HCT116 (cell line): ENCODE measurements around the gene FARSA.
"Not testable (repeated sequence)": the region's sequence is repeated elsewhere in the genome, so short reads cannot be mapped to it uniquely, and the experiment has no call there.

Experiments used
- POLR2A ChIP-seq: IDR thresholded peaks from 2 replicates; pipeline ENCODE4 v1.7.0; 2011; ENCODE audit warnings: borderline replicate concordance; ENCODE audit not compliant: insufficient read depth, insufficient read length; ENCODE audit errors: extremely low read depth
- TF ChIP-seq, protein P1 (sequence below), 3 experiments: fragments of 200-600 bp in 1 of 3; sonication (generic) in 1 of 3; IDR thresholded peaks in 2 of 3; conservative IDR thresholded peaks in 1 of 3; 2 replicates each; pipeline ENCODE4 v1.5.1; 2012 to 2017; ENCODE audit warnings: low read depth in 2 of 3, low read length in 2 of 3, antibody characterized with exemption in 1 of 3, borderline replicate concordance in 1 of 3, control low read depth in 1 of 3, mild to moderate bottlenecking in 1 of 3, mixed read lengths in 1 of 3, mixed run types in 1 of 3, moderate library complexity in 1 of 3; ENCODE audit not compliant: insufficient read depth in 1 of 3
- TF ChIP-seq, protein P2 (sequence below): IDR thresholded peaks from 2 replicates; pipeline ENCODE4 v1.6.1; 2012; ENCODE audit warnings: low read depth

DNA sequence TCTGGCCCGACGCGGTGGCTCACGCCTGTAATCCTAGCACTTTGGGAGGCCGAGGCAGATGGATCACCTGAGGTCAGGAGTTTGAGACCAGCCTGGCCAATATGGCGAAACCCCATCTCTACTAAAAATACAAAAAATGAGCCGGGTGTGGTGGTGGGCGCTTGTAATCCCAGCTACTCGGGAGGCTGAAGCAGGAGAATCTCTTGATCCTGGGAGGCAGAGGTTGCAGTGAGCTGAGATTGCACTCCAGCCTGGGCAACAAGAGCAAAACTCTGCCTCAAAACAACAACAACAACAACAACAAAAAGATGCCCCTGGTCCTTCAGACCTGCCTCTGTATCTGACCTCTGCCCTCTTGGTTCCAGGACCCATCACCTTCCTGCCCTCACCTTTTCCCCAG is 22.1 kb upstream of the FARSA start:
- TF ChIP-seq, protein P1, sequence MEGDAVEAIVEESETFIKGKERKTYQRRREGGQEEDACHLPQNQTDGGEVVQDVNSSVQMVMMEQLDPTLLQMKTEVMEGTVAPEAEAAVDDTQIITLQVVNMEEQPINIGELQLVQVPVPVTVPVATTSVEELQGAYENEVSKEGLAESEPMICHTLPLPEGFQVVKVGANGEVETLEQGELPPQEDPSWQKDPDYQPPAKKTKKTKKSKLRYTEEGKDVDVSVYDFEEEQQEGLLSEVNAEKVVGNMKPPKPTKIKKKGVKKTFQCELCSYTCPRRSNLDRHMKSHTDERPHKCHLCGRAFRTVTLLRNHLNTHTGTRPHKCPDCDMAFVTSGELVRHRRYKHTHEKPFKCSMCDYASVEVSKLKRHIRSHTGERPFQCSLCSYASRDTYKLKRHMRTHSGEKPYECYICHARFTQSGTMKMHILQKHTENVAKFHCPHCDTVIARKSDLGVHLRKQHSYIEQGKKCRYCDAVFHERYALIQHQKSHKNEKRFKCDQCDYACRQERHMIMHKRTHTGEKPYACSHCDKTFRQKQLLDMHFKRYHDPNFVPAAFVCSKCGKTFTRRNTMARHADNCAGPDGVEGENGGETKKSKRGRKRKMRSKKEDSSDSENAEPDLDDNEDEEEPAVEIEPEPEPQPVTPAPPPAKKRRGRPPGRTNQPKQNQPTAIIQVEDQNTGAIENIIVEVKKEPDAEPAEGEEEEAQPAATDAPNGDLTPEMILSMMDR (IDR thresholded peaks at IDR 0.05 in 2 of 3, conservative IDR thresholded peaks at IDR 0.05 in 1 of 3; ENCODE audit: borderline replicate concordance in 1 of 3, insufficient read depth in 1 of 3, low read depth in 2 of 3, low read length in 2 of 3) = not testable (repeated sequence)
- not testable (repeated sequence) for TF ChIP-seq POLR2A
- TF ChIP-seq, protein P2, sequence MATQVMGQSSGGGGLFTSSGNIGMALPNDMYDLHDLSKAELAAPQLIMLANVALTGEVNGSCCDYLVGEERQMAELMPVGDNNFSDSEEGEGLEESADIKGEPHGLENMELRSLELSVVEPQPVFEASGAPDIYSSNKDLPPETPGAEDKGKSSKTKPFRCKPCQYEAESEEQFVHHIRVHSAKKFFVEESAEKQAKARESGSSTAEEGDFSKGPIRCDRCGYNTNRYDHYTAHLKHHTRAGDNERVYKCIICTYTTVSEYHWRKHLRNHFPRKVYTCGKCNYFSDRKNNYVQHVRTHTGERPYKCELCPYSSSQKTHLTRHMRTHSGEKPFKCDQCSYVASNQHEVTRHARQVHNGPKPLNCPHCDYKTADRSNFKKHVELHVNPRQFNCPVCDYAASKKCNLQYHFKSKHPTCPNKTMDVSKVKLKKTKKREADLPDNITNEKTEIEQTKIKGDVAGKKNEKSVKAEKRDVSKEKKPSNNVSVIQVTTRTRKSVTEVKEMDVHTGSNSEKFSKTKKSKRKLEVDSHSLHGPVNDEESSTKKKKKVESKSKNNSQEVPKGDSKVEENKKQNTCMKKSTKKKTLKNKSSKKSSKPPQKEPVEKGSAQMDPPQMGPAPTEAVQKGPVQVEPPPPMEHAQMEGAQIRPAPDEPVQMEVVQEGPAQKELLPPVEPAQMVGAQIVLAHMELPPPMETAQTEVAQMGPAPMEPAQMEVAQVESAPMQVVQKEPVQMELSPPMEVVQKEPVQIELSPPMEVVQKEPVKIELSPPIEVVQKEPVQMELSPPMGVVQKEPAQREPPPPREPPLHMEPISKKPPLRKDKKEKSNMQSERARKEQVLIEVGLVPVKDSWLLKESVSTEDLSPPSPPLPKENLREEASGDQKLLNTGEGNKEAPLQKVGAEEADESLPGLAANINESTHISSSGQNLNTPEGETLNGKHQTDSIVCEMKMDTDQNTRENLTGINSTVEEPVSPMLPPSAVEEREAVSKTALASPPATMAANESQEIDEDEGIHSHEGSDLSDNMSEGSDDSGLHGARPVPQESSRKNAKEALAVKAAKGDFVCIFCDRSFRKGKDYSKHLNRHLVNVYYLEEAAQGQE = not testable (repeated sequence)
